SU-DHL-6 (cell line): Measurements from ENCODE around the gene WDR47.

ENCODE experiments used
- H2AFZ ChIP-seq: fragments of 200-600 bp; sonication (generic); 2 replicates; pipeline ENCODE4 v1.6.1; 2014; ENCODE audit warnings: low read depth, mild to moderate bottlenecking, moderate library complexity, mixed read lengths, antibody characterized with exemption, low read length; ENCODE audit not compliant: severe bottlenecking
- H3F3A ChIP-seq: fragments of 200-600 bp; shearing (Covaris generic); 2 replicates; pipeline ENCODE4 v1.6.0; 2016; ENCODE audit warnings: antibody characterized with exemption, mild to moderate bottlenecking; ENCODE audit not compliant: insufficient read depth
- H3K27ac ChIP-seq: fragments of 200-600 bp; sonication (generic); 2 replicates; pipeline ENCODE4 v1.5.1; 2016; ENCODE audit warnings: low read depth, mild to moderate bottlenecking, low read length, moderate library complexity, mixed read lengths
- H3K27me3 ChIP-seq: fragments of 200-600 bp; sonication (generic), shearing (Covaris generic); 2 replicates; pipeline ENCODE4 v1.6.0; 2014; ENCODE audit warnings: mild to moderate bottlenecking, low read length
- H3K36me3 ChIP-seq: fragments of 200-600 bp; sonication (generic); 2 replicates; pipeline ENCODE4 v1.6.1; 2014; ENCODE audit warnings: mild to moderate bottlenecking, low read length, mixed read lengths
- H3K4me2 ChIP-seq: fragments of 300-600, 200-600 bp; shearing (Covaris generic), sonication (generic); 2 replicates; pipeline ENCODE4 v1.6.0; 2014; ENCODE audit warnings: low read length, low read depth, mild to moderate bottlenecking; ENCODE audit not compliant: poor library complexity, severe bottlenecking
- H3K4me3 ChIP-seq: fragments of 200-600 bp; sonication (generic); 2 replicates; pipeline ENCODE4 v1.5.1; 2014; ENCODE audit warnings: antibody characterized with exemption, low read length, mild to moderate bottlenecking, mixed read lengths; ENCODE audit not compliant: insufficient read depth, poor library complexity, severe bottlenecking
- H3K79me2 ChIP-seq: fragments of 200-600 bp; sonication (generic); 2 replicates; pipeline ENCODE4 v1.6.1; 2014; ENCODE audit warnings: mild to moderate bottlenecking, low read length, moderate library complexity; ENCODE audit not compliant: insufficient read depth
- H3K9ac ChIP-seq: fragments of 200-600 bp; sonication (generic); 2 replicates; pipeline ENCODE4 v1.7.0; 2014; ENCODE audit warnings: mild to moderate bottlenecking, low read length
- H3K9me2 ChIP-seq: fragments of 200-600 bp; sonication (generic); replicated peaks from 2 replicates; pipeline ENCODE4 v1.6.1; 2014; ENCODE audit warnings: low read length; ENCODE audit not compliant: insufficient read depth
- H3K9me3 ChIP-seq: fragments of 200-600 bp; sonication (generic); 2 replicates; pipeline ENCODE4 v1.6.1; 2014; ENCODE audit warnings: low read length, mixed read lengths; ENCODE audit not compliant: insufficient read depth
- H4K20me1 ChIP-seq: fragments of 200-600 bp; sonication (generic); 2 replicates; pipeline ENCODE4 v1.6.1; 2014; ENCODE audit warnings: low read depth, mild to moderate bottlenecking, antibody characterized with exemption, low read length, moderate library complexity, mixed read lengths
- EZH2phosphoT487 ChIP-seq: fragments of 200-600 bp; sonication (generic), shearing (Covaris generic); conservative IDR thresholded peaks from 2 replicates; pipeline ENCODE4 v1.6.1; 2018; ENCODE audit warnings: mild to moderate bottlenecking, antibody characterized with exemption, low read length, moderate library complexity, mixed read lengths
- TF ChIP-seq, protein P1 (sequence below): fragments of 200-600 bp; sonication (generic); IDR thresholded peaks from one replicate; pipeline ENCODE4 v1.5.1; 2017; ENCODE audit warnings: antibody characterized with exemption, mild to moderate bottlenecking, low read length, moderate library complexity; ENCODE audit not compliant: insufficient read depth, poor library complexity, severe bottlenecking

WDR47 gene

DNA sequence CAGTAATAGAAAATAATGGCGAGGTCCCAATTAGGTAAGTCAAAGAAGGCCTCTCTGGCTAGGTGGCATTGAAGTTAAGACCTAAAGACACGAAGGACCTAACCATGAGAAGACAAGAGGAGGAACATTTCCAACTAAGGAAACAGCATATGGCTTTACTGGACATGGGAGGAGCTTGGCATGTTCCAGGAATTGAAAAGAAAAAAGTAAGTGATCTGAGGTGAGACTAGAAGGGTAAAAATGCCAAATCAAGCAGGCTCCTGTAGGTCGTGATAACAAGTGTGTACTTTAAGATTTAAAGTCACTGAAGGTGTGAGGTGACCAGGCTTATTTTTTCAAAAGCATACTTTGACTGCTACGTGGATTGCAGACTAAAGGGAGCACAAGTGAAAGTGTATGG, 65.2 kb downstream of the WDR47 start:
- Histone ChIP-seq H3K36me3 (peaks cover 4% of the 10 kb centered on the region), H3K9me2 (no peaks in the 10 kb centered on the region), H3K4me2 (no peak overlapping the region), H3K9ac (no peak overlapping the region), H2AFZ (no peak overlapping the region), H3K9me3 (no peaks in the 10 kb centered on the region), H3K27ac (no peak overlapping the region), H3K27me3 (no peaks in the 10 kb centered on the region), H4K20me1 (no peaks in the 10 kb centered on the region), H3K79me2 (no peaks in the 10 kb centered on the region), H3F3A (no peaks in the 10 kb centered on the region), H3K4me3 (no peak overlapping the region)
- TF ChIP-seq, protein P1, sequence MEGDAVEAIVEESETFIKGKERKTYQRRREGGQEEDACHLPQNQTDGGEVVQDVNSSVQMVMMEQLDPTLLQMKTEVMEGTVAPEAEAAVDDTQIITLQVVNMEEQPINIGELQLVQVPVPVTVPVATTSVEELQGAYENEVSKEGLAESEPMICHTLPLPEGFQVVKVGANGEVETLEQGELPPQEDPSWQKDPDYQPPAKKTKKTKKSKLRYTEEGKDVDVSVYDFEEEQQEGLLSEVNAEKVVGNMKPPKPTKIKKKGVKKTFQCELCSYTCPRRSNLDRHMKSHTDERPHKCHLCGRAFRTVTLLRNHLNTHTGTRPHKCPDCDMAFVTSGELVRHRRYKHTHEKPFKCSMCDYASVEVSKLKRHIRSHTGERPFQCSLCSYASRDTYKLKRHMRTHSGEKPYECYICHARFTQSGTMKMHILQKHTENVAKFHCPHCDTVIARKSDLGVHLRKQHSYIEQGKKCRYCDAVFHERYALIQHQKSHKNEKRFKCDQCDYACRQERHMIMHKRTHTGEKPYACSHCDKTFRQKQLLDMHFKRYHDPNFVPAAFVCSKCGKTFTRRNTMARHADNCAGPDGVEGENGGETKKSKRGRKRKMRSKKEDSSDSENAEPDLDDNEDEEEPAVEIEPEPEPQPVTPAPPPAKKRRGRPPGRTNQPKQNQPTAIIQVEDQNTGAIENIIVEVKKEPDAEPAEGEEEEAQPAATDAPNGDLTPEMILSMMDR, result no peak
- no peak for TF ChIP-seq EZH2phosphoT487

DNA sequence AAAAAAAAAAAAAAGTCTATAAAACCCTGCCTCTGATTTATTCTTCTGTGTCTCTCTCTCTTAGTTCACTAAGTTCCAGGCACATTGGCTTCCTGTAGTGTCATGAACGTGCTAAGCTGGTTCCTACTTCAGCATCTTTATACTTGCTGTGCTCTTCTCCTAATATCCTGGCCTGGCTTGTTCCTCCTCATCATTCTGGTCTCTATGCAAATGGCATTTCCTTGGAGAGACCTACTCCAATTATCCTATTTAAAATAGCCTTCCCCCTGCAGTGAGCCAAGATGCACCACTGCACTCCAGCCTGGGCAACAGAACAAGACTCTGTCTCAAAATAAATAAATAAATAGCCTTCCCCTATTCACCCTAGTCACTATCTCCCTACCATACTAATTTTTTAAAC, 69.0 kb downstream of the WDR47 start:
- Histone ChIP-seq H3K27ac (no peak overlapping the region), H3K27me3 (no peaks in the 10 kb centered on the region), H3K9ac (no peak overlapping the region), H3K79me2 (no peaks in the 10 kb centered on the region), H3K9me3 (no peaks in the 10 kb centered on the region), H3K9me2 (no peaks in the 10 kb centered on the region), H4K20me1 (no peaks in the 10 kb centered on the region), H3K4me2 (no peak overlapping the region), H3K36me3 (peaks cover 4% of the 10 kb centered on the region), H2AFZ (no peak overlapping the region), H3K4me3 (no peak overlapping the region), H3F3A (no peaks in the 10 kb centered on the region; the same call in 1 of the 2 replicates)
- TF ChIP-seq, protein P1, result no peak
- TF ChIP-seq EZH2phosphoT487, result no peak

DNA sequence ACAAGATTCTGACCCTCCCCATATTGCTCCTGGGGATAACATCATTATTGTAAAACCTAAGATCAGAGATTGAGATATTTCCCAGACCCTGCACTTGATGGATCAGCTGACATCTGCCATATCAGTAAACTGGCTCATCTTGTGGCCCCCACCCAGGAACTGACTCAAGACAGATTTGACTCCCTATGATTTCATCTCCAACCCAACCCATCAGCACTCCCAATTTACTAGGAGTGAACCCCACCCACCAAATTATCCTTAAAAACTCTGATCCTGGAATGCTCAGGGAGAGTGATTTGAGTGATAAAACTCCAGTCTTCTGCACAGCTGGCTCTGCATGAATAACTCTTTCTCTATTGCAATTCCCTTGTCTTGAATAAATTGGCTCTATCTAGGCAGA, 72.6 kb downstream of the WDR47 start:
- Histone ChIP-seq H3K36me3 (peaks cover 4% of the 10 kb centered on the region), H4K20me1 (no peaks in the 10 kb centered on the region), H3K27me3 (no peaks in the 10 kb centered on the region), H3K9me3 (no peaks in the 10 kb centered on the region), H3K79me2 (no peaks in the 10 kb centered on the region), H2AFZ (no peak overlapping the region), H3F3A (peaks cover 2% of the 10 kb centered on the region), H3K9me2 (no peaks in the 10 kb centered on the region), H3K4me2 (no peak overlapping the region), H3K9ac (no peak overlapping the region), H3K27ac (no peak overlapping the region), H3K4me3 (no peak overlapping the region)
- TF ChIP-seq, protein P1, result no peak
- TF ChIP-seq EZH2phosphoT487, result no peak
